Osteocyte (in vitro differentiated cells): ENCODE measurements around the gene CSPG4. TPM values are rescaled to one million over a fixed set of nuclear protein-coding genes. Genes with fewer than 3 reads are reported as not detected.
"Not testable (repeated sequence)": the region's sequence is repeated elsewhere in the genome, so short reads cannot be mapped to it uniquely, and the experiment has no call there.

ENCODE experiments used
- DNase-seq: peaks from one replicate; pipeline ENCODE4 v3.0.0; 2021; ENCODE audit warnings: mixed read lengths; ENCODE audit not compliant: unreplicated experiment; ENCODE audit errors: extremely low spot score
- H3K27ac Mint-ChIP-seq: one replicate; pipeline ENCODE4 v1.8.0; 2021; ENCODE audit warnings: mild to moderate bottlenecking, mixed read lengths; ENCODE audit not compliant: unreplicated experiment
- H3K27me3 Mint-ChIP-seq: one replicate; pipeline ENCODE4 v1.8.0; 2021; ENCODE audit warnings: mixed read lengths; ENCODE audit not compliant: unreplicated experiment
- H3K36me3 Mint-ChIP-seq: one replicate; pipeline ENCODE4 v1.8.0; 2021; ENCODE audit warnings: mixed read lengths; ENCODE audit not compliant: unreplicated experiment
- H3K4me1 Mint-ChIP-seq: one replicate; pipeline ENCODE4 v1.8.0; 2021; ENCODE audit warnings: mixed read lengths; ENCODE audit not compliant: unreplicated experiment
- H3K4me3 Mint-ChIP-seq: one replicate; pipeline ENCODE4 v1.8.0; 2021; ENCODE audit warnings: mild to moderate bottlenecking, moderate library complexity, mixed read lengths; ENCODE audit not compliant: unreplicated experiment
- H3K9me3 Mint-ChIP-seq: one replicate; pipeline ENCODE4 v1.8.0; 2021; ENCODE audit warnings: mixed read lengths; ENCODE audit not compliant: unreplicated experiment
- total RNA-seq: library from RNA; stranded (reverse); gene quantifications from 2 replicates; pipeline ENCODE4 v1.2.1, GENCODE V29; 2021
- TF ChIP-seq, protein P1 (sequence below): fragments of 200-600 bp; sonication (generic); IDR thresholded peaks from 2 replicates; pipeline ENCODE4 v1.5.0; 2021; ENCODE audit warnings: antibody characterized with exemption, mild to moderate bottlenecking, moderate library complexity

CSPG4 gene
- total RNA-seq, 1 donor from 2014 or later = 43.3 TPM

DNA sequence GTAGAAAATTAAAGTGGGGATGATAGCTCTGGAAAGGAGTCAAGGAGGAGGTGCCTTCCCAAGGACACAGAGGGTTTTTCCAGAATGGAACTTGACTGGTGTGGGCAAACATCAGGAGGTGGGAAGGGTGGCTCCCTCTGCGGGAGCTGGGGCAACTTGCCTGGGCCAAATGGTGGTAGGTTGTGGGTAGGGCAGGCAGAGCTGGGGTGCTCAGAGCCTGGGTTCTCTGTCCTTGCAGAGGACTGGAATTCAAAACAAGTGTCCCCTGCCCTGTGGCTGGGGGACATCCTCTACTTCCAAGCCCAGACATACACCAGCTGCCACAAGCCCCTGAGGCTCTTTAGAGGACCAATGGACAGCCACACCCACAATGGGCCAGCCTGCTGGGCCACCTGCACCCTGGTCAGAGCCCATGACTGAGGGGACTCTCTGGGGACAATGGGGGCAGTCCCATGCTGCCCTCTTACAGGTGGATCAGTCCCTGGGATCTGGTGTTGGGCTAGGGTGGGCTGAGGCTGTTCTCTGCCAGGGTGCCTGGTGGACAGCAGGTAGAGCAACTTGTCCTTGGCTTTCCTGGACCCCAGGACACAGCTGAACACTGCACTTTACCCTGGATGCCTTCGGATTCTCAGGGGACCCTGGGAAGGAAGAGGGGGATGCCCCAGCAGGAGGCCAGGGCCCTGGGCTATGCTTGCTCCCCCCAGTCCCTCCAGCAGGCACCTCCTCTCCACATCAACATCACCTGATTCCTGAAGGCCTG, 38.6 kb upstream of the CSPG4 start:
- Mint-ChIP-seq H3K27ac (no peak overlapping the region), H3K4me3 (no peak overlapping the region), H3K27me3 (peaks cover under 1% of the 10 kb centered on the region), H3K4me1 (no peaks in the 10 kb centered on the region), H3K9me3 (no peaks in the 10 kb centered on the region), H3K36me3 (no peaks in the 10 kb centered on the region)
- no peak for DNase-seq
- TF ChIP-seq, protein P1, sequence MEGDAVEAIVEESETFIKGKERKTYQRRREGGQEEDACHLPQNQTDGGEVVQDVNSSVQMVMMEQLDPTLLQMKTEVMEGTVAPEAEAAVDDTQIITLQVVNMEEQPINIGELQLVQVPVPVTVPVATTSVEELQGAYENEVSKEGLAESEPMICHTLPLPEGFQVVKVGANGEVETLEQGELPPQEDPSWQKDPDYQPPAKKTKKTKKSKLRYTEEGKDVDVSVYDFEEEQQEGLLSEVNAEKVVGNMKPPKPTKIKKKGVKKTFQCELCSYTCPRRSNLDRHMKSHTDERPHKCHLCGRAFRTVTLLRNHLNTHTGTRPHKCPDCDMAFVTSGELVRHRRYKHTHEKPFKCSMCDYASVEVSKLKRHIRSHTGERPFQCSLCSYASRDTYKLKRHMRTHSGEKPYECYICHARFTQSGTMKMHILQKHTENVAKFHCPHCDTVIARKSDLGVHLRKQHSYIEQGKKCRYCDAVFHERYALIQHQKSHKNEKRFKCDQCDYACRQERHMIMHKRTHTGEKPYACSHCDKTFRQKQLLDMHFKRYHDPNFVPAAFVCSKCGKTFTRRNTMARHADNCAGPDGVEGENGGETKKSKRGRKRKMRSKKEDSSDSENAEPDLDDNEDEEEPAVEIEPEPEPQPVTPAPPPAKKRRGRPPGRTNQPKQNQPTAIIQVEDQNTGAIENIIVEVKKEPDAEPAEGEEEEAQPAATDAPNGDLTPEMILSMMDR = no peak

DNA sequence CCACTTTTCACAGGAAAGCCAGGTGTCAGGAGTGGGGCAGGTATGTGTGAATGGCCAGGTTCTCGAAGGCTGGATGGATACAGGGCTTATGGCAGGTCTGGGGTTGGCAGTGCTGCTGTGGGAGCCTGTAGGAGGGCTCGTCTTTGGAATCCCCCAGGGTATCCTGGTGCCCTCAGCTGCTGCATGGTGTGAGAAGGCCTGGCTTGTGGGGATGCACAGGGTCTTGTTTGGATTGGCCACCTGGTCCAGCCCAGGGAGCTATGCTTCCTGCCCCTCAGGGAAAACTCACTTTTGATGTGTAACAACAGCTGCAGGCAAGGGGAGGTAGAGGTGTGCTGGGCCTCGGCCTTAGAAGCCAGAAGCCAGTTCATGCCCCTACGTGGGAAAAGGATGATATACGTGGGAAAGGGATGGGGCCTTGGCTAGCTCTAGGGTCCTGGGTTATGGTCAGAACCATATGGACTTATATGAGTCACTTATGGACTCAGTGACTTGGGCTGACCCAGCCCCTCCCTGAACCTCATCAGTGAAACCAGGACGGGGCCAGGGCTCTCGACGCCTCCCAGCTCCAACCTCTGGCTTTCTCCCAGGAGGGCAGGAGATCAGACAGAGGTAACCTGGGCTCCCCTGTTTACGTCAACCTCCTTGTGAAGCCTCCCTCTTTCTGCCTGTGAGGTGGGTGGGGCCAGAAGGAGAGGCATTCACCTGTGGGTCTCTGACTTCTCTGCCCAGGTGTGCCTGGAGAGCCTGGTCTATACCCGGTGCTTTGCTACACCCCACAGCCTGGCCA, 37.8 kb upstream of the CSPG4 start:
- Mint-ChIP-seq H3K36me3 (no peaks in the 10 kb centered on the region), H3K4me3 (no peak overlapping the region), H3K27me3 (peaks cover 7% of the 10 kb centered on the region), H3K27ac (no peak overlapping the region), H3K4me1 (no peaks in the 10 kb centered on the region), H3K9me3 (no peaks in the 10 kb centered on the region)
- TF ChIP-seq, protein P1 = no peak
- no peak for DNase-seq

DNA sequence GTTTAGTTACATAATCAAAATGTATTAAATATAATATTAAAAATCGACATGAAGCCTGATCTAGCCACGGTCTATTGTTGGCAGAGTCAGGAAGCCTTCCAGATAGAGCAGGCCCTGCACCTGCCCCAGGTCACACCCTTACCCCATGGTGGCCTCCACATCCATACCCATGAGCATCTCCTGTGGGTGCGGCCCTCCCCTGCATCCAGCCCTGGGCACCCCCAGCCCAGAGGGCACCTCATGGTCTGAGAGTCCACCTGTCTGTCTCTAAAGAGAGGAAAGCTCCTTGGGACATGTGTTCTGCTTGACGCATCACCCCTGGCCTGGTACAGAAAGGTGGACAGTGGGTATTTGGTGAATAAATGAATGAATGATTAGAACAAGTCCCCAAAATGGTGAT, 37.2 kb upstream of the CSPG4 start:
- H3K36me3 Mint-ChIP-seq = no peaks in the 10 kb centered on the region
- H3K27ac Mint-ChIP-seq = no peak overlapping the region
- H3K9me3 Mint-ChIP-seq = no peaks in the 10 kb centered on the region
- H3K27me3 Mint-ChIP-seq = peaks cover 11% of the 10 kb centered on the region
- H3K4me3 Mint-ChIP-seq = no peak overlapping the region
- DNase-seq = no peak
- no peaks in the 10 kb centered on the region for H3K4me1 Mint-ChIP-seq
- TF ChIP-seq, protein P1 = no peak

DNA sequence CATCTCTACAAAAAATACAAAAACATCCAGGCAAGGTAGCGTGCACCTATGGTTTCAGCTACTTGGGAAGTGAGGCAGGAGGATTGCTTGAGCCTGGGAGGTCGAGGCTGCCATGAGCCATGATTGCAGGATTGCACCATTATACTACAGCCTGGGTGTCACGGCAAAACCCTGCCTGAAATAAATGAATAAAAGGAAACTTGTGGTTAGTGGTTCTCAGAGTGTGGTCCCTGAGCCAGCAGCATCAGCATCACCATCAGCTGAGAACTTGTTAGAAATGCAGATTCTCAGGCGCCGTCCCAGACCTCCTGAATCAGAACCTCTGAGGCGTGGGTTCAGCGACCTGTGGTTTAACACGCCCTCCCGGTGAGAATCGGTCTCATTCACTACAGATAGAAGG, 36.2 kb upstream of the CSPG4 start:
- not testable (repeated sequence) for H3K36me3 Mint-ChIP-seq, H3K4me1 Mint-ChIP-seq, H3K27ac Mint-ChIP-seq, DNase-seq, H3K4me3 Mint-ChIP-seq, H3K9me3 Mint-ChIP-seq
- H3K27me3 Mint-ChIP-seq = peaks cover 11% of the 10 kb centered on the region

DNA sequence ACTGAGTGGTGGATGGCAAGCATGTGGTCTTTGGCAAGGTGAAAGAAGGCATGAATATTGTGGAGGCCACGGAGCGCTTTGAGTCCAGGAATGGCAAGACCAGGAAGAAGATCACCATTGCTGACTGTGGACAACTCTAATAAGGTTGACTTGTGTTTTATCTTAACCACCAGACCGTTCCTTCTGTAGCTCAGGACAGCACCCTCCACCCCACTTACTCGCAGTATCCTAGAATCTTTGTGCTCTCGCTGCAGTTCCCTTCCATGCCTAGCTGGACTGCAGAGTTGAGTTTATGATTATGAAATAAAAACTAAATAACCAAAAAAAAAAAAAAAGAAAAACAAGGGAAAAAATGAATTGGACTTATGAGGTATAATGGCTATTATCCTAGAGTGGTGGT, 34.5 kb upstream of the CSPG4 start:
- peaks cover 13% of the 10 kb centered on the region for H3K27me3 Mint-ChIP-seq
- not testable (repeated sequence) for H3K4me3 Mint-ChIP-seq, H3K36me3 Mint-ChIP-seq, DNase-seq, H3K9me3 Mint-ChIP-seq, H3K4me1 Mint-ChIP-seq, H3K27ac Mint-ChIP-seq

DNA sequence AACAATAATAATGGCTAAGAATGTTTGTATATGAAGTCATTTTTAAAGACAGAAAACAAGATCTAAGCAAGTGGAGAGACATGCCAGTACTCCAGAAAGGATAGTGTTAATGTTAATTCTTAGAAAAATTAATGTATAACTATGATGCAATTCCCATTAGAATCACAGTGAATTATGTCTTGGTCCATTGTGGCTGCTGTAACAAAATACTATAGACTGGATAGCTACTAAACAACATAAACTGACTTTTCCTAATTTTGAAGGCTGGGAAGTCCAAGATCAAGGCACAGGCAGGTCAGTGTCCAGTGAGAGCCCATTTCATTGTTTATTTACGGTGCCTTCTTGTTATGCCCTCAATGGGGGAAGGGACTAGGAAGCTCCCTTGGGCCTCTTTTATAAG, 32.7 kb upstream of the CSPG4 start:
- H3K27me3 Mint-ChIP-seq = peaks cover 13% of the 10 kb centered on the region
- H3K36me3 Mint-ChIP-seq = no peaks in the 10 kb centered on the region
- H3K4me1 Mint-ChIP-seq = no peaks in the 10 kb centered on the region
- no peaks in the 10 kb centered on the region for H3K9me3 Mint-ChIP-seq
- H3K4me3 Mint-ChIP-seq = no peak overlapping the region
- TF ChIP-seq, protein P1 = no peak
- H3K27ac Mint-ChIP-seq = no peak overlapping the region
- DNase-seq = no peak

DNA sequence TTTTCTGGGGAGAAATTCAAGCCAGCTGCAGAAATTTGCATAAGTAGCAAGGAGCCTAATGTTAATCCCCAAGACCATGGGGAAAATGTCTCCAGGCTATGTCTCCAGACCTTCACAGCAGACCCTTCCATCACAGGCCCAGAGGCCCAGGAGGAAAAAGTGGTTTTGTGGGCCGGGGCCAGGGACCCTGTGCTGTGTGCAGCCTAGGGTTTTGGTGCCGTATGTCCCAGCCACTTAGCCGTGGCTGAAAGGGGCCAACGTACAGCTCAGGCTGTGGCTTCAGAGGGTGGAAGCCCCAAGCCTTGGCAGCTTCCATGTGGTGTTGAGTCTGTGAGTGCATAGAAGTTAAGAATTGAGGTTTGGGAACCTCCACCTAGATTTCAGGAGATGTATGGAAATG, 29.7 kb upstream of the CSPG4 start:
- H3K27me3 Mint-ChIP-seq = peaks cover 13% of the 10 kb centered on the region
- not testable (repeated sequence) for H3K36me3 Mint-ChIP-seq, H3K4me1 Mint-ChIP-seq, H3K27ac Mint-ChIP-seq, DNase-seq, H3K9me3 Mint-ChIP-seq, H3K4me3 Mint-ChIP-seq
